ENCODE measurements around the gene NELFA. TPM values are rescaled to one million over a fixed set of nuclear protein-coding genes. Genes with fewer than 3 reads are reported as not detected.

NELFA gene
- total RNA-seq, 1 experiment from 2014 or later, result 56.1 TPM

GRCh38 chr4:2047031-2047660, 38.4 kb upstream of the NELFA start:
- BruUV-seq (replicated peaks), result no TSS peak
- H3K36me3 ChIP-seq (ENCODE audit: control insufficient read depth in 1 of 2, insufficient read depth in 2 of 2, low read length in 2 of 2), result peaks cover 0 to 5% of the 10 kb centered on the region in 2 experiments; a peak in 2 of 4 replicates
- H3K4me2 ChIP-seq (ENCODE audit: low read length), result no peak overlapping the region
- H3K9me3 ChIP-seq (ENCODE audit: control insufficient read depth in 1 of 2, insufficient read depth in 1 of 2, low read depth in 1 of 2, low read length in 2 of 2), result no peaks in the 10 kb centered on the region; a peak in 1 of 4 replicates
- CTCF ChIA-PET, result no interaction called here
- no peak overlapping the region for H3K27ac ChIP-seq (ENCODE audit: low read depth, low read length)
- H3K9me2 ChIP-seq (ENCODE audit: insufficient read depth), result no peaks in the 10 kb centered on the region
- ATAC-seq (no peak), DNase-seq (ENCODE audit: low read depth, low spot score) (no peak)
- peaks cover 7 to 31% of the 10 kb centered on the region in 2 experiments; a peak in 3 of 4 replicates for H3K4me1 ChIP-seq (ENCODE audit: control insufficient read depth in 1 of 2, insufficient read depth in 2 of 2, low read length in 2 of 2)
- POLR2A ChIA-PET, result no interaction called here
- no peak overlapping the region for H2AFZ ChIP-seq (ENCODE audit: low read depth, low read length, poor library complexity, severe bottlenecking)
- H3K4me3 ChIP-seq (replicated peaks in 1 of 2; ENCODE audit: low read depth in 1 of 2, low read length in 2 of 2), result no peak overlapping the region
- no peaks in the 10 kb centered on the region for H4K20me1 ChIP-seq (ENCODE audit: insufficient read depth)
- no peak overlapping the region for H3K9ac ChIP-seq (ENCODE audit: low read length)
- peaks cover 7% of the 10 kb centered on the region; the same call in 1 of the 2 replicates for H3K79me2 ChIP-seq (ENCODE audit: insufficient read depth, low read length)
- no peaks in the 10 kb centered on the region for H3K27me3 ChIP-seq (ENCODE audit: insufficient read depth, low read length)
- RAD21 ChIA-PET (ENCODE audit: low non-redundant PET in 1 of 2, low total read pairs in 2 of 2, uncharacterized antibody in 2 of 2, unreplicated experiment in 2 of 2), result no interaction called here
- intact Hi-C loops (cut with micrococcal nuclease), result no loop called here
- TF ChIP-seq EZH2phosphoT487 (IDR thresholded peaks at IDR 0.05; ENCODE audit: borderline replicate concordance) (no peak), ELF1 (IDR thresholded peaks at IDR 0.05; ENCODE audit: borderline replicate concordance, low read depth) (no peak), YY1 (IDR thresholded peaks at IDR 0.05; ENCODE audit: extremely low read depth, insufficient replicate concordance, low read depth, low read length) (no peak), RAD21 (IDR thresholded peaks at IDR 0.05; ENCODE audit: low read depth) (no peak), SRF (IDR thresholded peaks at IDR 0.05; ENCODE audit: low read depth) (no peak), SIN3A (IDR thresholded peaks at IDR 0.05; ENCODE audit: low read depth) (no peak), EGR1 (IDR thresholded peaks at IDR 0.05; ENCODE audit: low read depth) (no peak), SP1 (IDR thresholded peaks at IDR 0.05; ENCODE audit: low read depth) (no peak), JUND (IDR thresholded peaks at IDR 0.05) (no peak), TCF7L2 (IDR thresholded peaks at IDR 0.05; ENCODE audit: borderline replicate concordance, extremely low read depth, insufficient read depth, insufficient read length) (no peak), CTCF (IDR thresholded peaks at IDR 0.05 in 2 of 3, conservative IDR thresholded peaks at IDR 0.05 in 1 of 3; ENCODE audit: borderline replicate concordance in 1 of 3, insufficient read depth in 1 of 3, low read depth in 2 of 3, low read length in 2 of 3) (no peak)

Data from HCT116 (cell line).